SH-SY5Y (cell line): ENCODE measurements around the gene STX1B.

Source experiments
- GATA2 ChIP-seq: IDR thresholded peaks from 2 replicates; pipeline ENCODE4 v1.6.1; 2011; ENCODE audit warnings: mild to moderate bottlenecking, low read depth, low read length
- GATA3 ChIP-seq: IDR thresholded peaks from 2 replicates; pipeline ENCODE4 v1.6.1; 2011; ENCODE audit warnings: low read depth, mild to moderate bottlenecking, low read length, moderate library complexity

GRCh38 chr16:30942426-30942806 is 68.0 kb downstream of the STX1B start:
- TF ChIP-seq GATA3 (no peak), GATA2 (no peak)
